ENCODE data around the gene KCNJ6. TPM values are rescaled to one million over a fixed set of nuclear protein-coding genes. Genes with fewer than 3 reads are reported as not detected.

The KCNJ6 gene
- total and polyA plus RNA-seq, 9 of the 15 experiments (the other 6 are each of a cell fraction or from before 2014, with no cell fraction given), result 0.06 to 0.21 (median 0.13) TPM; not detected in 1

- no peak for TF ChIP-seq MYC (IDR thresholded peaks at IDR 0.05; ENCODE audit: low read depth, low read length)
- no peak for TF ChIP-seq MYC (CRISPR knock-in tag; IDR thresholded peaks at IDR 0.05; ENCODE audit: borderline replicate concordance, low read depth)
- no peak for TF ChIP-seq ZBTB12 (CRISPR knock-in tag; IDR thresholded peaks at IDR 0.05)
Measured at GRCh38 chr21:37829447-37829846, 86.8 kb downstream of the KCNJ6 start (continued).

GRCh38 chr21:37828991-37829390 is 87.3 kb downstream of the KCNJ6 start:
- DNase-seq (ENCODE audit: extremely low read depth in 1 of 4, low spot score in 3 of 4), result no peak
- Histone ChIP-seq H3K4me3 (no peak overlapping the region), H3K4me2 (ENCODE audit: insufficient read depth, low read length) (no peak overlapping the region), H3K9ac (ENCODE audit: insufficient read depth in 1 of 2, low read depth in 2 of 2, low read length in 2 of 2) (no peak overlapping the region), H2AFZ (ENCODE audit: low read depth, low read length) (no peak overlapping the region), H3K27ac (ENCODE audit: extremely low read depth, low read depth, low read length) (no peak overlapping the region), H3K9me3 (replicated peaks; ENCODE audit: control insufficient read depth, insufficient read depth, low read depth, low read length) (no peaks in the 10 kb centered on the region), H3K79me2 (ENCODE audit: control insufficient read depth, insufficient read depth, low read length) (no peaks in the 10 kb centered on the region), H3K9me1 (ENCODE audit: control insufficient read depth, insufficient read depth, low read length) (no peaks in the 10 kb centered on the region), H3K4me1 (replicated peaks in 1 of 2; ENCODE audit: control insufficient read depth in 2 of 2, insufficient read depth in 2 of 2, low read length in 2 of 2) (no peaks in the 10 kb centered on the region), H4K20me1 (replicated peaks; ENCODE audit: control insufficient read depth, insufficient read depth, low read length) (no peaks in the 10 kb centered on the region), H3K27me3 (ENCODE audit: control insufficient read depth in 2 of 2, insufficient read depth in 2 of 2, low read length in 2 of 2) (peaks cover 5 to 24% of the 10 kb centered on the region in 2 experiments), H3K36me3 (ENCODE audit: control insufficient read depth, insufficient read depth, low read length) (no peaks in the 10 kb centered on the region)
- CTCF ChIA-PET (ENCODE audit: low intra/inter-chr PET ratio), result no interaction called here
- in situ Hi-C loops (cut with MboI), result no loop called here
- POLR2A ChIA-PET, result no interaction called here
- FAIRE-seq, result no peak
- intact Hi-C loops (cut with micrococcal nuclease), result no loop called here
- BruUV-seq (replicated peaks), result no TSS peak
- ATAC-seq, result no peak
- whole genome bisulfite sequencing (ENCODE audit: insufficient coverage, low coverage, missing lambda C conversion rate), result 2% methylated on average over 6 of the region's 6 CpGs
- TF ChIP-seq ZBTB34 (CRISPR knock-in tag; IDR thresholded peaks at IDR 0.05) (no peak), NR4A1 (CRISPR knock-in tag; IDR thresholded peaks at IDR 0.05) (no peak), NR4A1 (tag; IDR thresholded peaks at IDR 0.05) (no peak), EWSR1 (IDR thresholded peaks at IDR 0.05; ENCODE audit: borderline replicate concordance, low read depth, partially characterized antibody) (no peak), ZNF398 (CRISPR knock-in tag; IDR thresholded peaks at IDR 0.05) (no peak), L3MBTL2 (IDR thresholded peaks at IDR 0.05) (no peak), SUPT5H (IDR thresholded peaks at IDR 0.05) (no peak), RREB1 (CRISPR knock-in tag; IDR thresholded peaks at IDR 0.05) (no peak), ARHGAP35 (IDR thresholded peaks at IDR 0.05; ENCODE audit: partially characterized antibody) (no peak)

All from K562 (cell line).